DOHH2 (cell line): ENCODE measurements around the gene EXTL1.

ENCODE experiments used
- EZH2phosphoT487 ChIP-seq: fragments of 200-600 bp; sonication (generic); IDR thresholded peaks from 2 replicates; pipeline ENCODE4 v1.6.1; 2017; ENCODE audit warnings: borderline replicate concordance, mild to moderate bottlenecking, antibody characterized with exemption, low read length, moderate library complexity, mixed read lengths
- TF ChIP-seq, protein P1 (sequence below): fragments of 200-600 bp; sonication (generic); IDR thresholded peaks from one replicate; pipeline ENCODE4 v1.5.1; 2014; ENCODE audit warnings: antibody characterized with exemption, mild to moderate bottlenecking, low read depth, low read length; ENCODE audit not compliant: poor library complexity, severe bottlenecking

DNA sequence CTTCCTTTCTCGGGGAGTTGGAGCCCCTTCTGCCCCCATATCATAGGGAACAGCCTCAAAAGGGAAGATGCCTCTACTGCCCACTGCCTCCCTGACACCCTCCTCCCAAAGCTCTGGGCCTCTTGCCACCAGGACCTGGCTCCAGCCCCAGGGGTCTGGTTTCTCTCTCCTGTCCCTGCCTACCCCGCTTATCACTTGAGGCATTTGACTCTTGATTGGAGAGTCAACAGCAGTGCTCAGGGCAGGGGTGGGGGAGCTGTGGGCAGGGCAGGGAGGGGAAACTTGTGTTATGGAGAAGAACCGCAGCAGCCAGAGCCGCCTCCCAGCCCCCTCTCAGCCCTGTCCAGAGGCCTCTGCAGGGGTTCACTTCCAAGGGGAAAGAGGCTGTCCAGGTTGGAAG, 45.3 kb downstream of the EXTL1 start:
- TF ChIP-seq, protein P1, sequence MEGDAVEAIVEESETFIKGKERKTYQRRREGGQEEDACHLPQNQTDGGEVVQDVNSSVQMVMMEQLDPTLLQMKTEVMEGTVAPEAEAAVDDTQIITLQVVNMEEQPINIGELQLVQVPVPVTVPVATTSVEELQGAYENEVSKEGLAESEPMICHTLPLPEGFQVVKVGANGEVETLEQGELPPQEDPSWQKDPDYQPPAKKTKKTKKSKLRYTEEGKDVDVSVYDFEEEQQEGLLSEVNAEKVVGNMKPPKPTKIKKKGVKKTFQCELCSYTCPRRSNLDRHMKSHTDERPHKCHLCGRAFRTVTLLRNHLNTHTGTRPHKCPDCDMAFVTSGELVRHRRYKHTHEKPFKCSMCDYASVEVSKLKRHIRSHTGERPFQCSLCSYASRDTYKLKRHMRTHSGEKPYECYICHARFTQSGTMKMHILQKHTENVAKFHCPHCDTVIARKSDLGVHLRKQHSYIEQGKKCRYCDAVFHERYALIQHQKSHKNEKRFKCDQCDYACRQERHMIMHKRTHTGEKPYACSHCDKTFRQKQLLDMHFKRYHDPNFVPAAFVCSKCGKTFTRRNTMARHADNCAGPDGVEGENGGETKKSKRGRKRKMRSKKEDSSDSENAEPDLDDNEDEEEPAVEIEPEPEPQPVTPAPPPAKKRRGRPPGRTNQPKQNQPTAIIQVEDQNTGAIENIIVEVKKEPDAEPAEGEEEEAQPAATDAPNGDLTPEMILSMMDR = no peak
- TF ChIP-seq EZH2phosphoT487 = no peak
